NCI-H1436 treated with DMSO at 0.1 percent for 48 hours (cell line): Measurements from ENCODE around the gene DCTN3.
A peak's percentile ranks its signal among the peaks of the same experiment; 100 is the strongest.
"Not testable (repeated sequence)": the region's sequence is repeated elsewhere in the genome, so short reads cannot be mapped to it uniquely, and the experiment has no call there.

ENCODE experiments used
- DNase-seq: peaks from one replicate; lab custom pipeline; 2025; lab: John Stamatoyannopoulos, UW

Gene DCTN3

DNA sequence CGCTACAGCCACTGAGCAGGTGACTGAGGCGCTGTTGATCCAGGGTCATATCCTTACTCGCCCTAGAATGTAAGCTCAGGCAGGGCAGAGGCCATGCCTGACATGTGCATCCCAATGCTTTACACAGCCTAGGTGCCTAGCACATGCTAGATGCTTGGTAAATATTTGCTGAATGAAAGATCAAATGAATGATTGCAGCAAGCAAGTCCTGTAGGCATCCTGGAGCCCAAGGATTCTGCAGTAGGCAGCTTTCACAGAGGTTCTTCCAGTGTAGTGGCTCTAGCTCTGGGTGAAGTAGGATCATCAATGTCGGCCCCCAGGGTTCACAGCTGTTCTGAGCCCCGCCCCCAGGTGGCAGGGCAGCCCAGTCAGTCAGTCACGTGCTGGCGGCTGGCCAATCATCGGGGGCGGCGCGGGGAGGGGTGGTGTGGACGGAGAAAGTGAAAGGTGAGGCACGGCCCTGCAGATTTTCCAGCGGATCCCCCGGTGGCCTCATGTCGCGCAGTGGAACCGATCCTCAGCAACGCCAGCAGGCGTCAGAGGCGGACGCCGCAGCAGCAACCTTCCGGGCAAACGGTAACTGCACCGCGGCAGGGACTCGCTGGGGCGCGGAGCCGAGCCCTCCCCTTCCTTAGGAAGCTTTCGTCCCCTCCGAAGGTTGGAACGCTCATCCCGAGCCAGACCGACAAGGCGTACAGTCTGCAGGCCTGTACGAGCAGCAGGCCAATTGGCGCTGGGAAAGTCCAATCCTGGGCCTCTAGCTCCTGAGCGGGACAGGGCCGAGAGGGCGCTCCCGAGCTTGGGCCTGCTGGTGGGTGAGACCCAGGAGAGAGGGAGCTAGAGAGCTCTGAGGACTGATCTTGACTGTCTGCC, 26.2 kb upstream of the DCTN3 start, which contains the start of gene GALT:
Gene GALT, plus strand, starts transcription at position 465 of the 873 bp plus-strand sequence. Its CDS starts 30 bp downstream, at position 495.
- DNase-seq, result peak; percentile 37

DNA sequence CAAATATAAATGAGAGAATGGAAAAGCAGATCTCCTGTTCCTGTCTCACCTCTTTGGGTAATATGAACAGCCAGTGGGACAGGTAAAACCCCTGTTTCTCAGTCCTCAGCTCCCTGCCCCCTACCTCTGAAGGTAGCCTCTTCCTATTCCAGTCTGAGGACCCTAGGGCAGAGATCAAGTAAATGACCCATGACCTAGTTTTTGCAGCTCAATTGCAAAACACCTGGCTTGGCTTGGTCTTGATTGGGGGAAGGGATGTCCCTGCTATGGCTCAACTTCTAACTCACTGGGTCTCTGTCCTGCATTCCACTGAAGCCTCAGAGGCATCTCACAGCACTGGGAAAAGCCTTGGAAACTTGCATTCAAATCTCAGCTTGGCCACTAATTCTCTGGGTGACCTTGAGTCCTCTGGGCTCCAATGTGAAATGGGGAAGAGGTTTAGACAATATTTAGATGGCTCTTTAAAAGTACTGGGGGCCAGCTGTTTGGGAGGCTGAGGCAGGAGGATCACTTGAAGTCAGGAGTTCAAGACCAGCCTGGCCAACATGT, 24.5 kb upstream of the DCTN3 start:
- no peak for DNase-seq

DNA sequence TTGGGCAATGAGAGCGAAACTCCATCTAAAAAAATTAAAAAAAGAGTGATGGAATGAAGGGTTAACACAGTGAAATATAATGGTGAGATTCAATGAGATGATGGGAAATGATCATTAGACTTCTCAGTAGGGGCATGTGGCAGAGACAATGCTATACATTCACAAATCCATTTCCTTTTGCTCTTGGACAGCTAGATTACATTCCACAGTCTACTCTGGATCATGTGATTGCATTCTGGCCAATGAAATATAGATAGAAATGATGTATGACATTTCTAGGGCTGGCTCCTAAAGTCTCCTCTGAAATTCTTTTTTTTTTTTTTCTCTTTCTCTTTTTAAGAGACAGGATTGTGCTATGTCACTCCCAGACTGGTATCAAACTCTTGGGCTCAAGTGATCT, 22.4 kb upstream of the DCTN3 start:
- no peak for DNase-seq

DNA sequence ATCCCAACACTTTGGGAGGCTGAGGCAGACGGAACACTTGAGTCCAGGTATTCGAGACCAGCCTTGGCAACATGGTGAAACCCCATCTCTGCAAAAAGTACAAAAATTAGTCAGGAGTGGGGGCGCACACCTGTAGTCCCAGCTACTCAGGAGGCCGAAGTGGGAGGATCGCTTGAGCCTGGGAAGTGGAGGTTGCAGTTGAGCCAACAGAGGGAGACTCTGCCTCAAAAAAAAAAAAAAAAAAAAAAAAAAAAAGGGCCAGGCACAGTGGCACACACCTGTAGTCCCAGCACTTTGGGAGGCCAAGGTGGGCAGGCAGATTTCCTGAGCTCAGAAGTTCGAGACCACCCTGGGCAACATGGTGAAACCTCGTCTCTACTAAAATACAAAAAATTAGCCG, 19.0 kb upstream of the DCTN3 start:
- DNase-seq, result not testable (repeated sequence)

DNA sequence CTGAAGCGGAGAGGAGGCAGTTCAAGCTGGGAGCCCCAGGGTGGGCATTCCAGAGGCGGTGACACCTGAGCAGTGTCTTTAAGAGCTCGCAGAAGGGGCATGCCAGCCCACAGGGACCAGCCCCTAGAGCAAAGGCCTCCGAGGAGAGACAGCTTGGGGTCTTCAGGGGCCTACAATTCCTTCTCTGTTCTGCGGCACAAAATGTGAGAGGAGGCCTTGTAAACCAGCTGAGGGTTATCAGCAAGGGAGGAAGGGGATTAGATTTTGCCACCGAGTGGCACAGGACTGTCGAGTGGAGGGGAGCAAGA, 17.8 kb upstream of the DCTN3 start:
- no peak for DNase-seq

DNA sequence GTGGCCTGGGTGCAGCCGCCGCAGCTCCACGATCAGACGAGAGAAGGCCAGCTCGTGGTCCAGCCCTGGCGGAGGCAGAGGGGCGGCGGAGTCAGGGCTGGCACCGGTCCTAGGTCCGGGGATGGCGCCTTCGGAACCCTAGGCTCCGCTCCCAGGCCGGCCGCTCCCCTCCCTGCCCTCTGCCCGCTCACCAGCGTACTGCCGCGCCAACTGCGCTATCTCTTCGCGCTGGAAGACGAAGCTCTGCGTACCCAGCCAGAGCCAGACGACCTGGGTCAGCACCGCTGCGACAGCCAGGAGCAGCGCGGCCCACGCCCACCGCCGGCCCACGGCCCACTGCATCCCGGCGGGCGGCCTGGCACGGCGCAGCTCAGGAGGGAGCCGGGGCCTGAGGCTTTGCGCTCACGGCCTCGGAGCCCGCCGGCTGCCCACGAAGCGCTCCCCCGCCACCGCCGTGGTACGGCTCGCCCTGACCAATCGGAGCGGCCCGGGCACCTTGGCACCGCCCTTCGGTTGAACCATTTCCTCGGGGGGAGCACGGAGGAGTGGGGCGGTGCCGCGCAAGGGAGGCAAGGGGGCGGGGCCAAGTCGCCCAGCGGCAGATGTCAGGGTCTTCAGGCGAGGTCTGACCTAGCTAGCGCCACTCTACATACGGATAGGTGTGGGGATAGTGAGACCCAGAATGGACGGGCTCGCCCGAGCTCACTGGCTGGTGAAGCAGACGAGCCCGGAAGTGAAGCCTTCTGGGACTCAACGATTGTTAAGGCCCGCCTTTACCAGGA, 17.3 kb upstream of the DCTN3 start, which contains the start of gene SIGMAR1:
Gene SIGMAR1, minus strand, starts transcription at position 432 of the 782 bp plus-strand sequence. Its CDS starts 90 bp downstream, at position 342.
- peak; percentile 49 for DNase-seq

DNA sequence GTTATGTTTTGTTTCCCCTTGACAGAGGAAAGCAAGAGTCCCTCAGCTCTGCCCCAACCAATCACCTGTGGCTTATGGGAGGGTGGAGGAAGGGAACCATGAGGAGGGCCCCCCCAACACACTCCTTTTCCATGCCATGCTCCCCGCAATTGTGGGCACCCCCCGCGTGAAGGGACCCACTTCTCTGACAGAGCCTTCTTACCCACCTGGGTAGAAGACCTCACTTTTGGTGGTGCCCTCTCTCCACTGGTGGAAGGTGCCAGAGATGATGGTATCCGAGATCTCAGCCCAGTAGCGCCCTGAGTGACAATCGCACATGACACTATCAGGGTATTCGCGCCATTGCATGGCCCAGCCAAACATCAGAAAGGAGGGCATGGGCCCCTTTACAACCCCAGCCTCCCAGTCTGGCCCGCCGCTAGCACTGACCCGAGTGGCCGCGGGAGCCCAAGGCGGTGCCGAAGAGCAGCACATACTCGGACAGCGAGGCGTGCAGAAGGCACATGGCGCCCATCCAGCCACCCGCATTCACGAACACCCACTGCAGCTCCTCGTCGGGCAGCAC, 16.6 kb upstream of the DCTN3 start:
- no peak for DNase-seq

DNA sequence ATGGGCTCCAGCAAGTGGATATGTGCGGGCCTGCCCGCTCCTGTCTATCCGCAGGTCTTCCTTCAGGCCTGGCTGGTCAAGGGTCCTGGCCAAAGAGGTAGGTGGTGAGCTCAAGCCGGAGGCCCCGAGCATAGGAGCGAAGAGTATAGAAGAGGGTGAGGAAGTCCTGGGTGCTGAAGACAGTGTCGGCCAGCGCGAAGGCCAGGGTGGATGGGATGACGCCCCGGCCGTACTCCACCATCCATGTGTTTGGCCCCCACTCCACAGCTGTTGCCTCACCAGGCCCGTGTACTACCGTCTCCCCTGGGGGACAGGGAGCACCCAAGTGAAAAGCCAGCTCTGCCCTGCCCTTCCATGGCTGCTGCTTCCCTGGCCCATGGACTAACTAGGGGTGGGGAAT, 15.3 kb upstream of the DCTN3 start:
- no peak for DNase-seq

DNA sequence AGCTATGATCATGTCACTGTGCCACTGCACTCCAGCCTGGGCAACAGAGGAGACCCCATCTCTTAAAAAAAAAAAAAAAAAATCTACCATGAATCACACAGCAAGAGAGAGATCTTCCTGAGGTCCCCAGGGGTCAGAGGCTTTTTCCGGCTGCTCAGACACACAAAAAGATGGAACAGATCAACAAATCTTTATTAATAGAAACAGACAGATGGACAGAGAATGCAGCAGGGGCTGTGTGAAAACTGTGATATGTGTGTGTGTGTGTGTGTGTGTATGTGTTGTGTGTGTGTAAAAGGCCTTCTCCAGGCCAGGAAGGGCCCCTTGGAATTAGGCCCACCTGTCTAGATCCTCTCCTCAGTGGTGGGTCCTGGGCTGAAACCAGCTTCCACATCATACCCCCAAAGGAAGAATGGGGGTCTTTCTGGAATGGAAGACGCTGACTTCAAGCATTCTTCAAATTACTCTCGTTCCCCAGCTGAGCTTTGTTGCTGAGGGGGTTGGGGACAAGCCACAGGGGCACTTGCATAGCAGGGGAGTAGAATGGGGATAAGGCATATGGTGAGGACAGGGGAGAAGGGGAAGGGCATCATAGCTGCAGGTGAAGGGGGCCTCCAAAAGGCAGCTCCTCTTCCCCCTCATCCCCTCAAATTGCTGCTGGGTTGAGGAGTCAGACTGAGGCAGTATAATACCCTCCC, 14.4 kb upstream of the DCTN3 start:
- DNase-seq, result no peak

DNA sequence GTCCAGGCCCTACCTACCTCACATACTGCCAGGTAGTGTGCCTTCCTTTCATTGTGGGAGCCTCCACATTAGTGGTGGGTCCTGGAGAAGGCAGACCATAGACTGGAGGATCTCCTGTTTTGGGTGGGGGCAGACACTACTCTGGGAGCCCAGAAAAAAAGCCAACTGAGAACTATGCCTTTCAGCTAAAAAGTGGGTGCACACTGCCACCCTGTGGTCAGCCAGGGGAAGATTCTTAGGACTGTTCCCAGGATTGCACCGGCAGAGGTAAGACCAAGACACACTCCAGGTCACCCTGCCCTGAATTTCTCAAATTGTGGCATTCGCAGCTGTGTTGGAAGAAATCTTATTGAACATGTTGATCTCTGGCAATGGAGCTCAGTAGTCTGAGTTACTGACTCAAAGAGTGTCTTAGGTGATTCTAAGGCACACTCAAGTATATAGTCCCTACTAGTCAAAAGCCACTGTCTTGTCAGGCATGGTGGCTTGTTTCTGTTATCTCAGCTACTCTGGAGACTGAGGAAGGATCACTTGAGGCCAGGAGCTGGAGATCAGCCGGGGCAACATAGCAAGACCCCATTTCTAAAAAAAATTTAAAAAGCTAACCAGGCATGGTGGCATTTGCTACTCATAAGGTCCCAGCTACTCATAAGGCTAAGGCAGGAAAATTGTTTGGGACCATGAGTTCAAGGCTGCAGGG, 13.7 kb upstream of the DCTN3 start:
- peak; percentile 3 for DNase-seq

DNA sequence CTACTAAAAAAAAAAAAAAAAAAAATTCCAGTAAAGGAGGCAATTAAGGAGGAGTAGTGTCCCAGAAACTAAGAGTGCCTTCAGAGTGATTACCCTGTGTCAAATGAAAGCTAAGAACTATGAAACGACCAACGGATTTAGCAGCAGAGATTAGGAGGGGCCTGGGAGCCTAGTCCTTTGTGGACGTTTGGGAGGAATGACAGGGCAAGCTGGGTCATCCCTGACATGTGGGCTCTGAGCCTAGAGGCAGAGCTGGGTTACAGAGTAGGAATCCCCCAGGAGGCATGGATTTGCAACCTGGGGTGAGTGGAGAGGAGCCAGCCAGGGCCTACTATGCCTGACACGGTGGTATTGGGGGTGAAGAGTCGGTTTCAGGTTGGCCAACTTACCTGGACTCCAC, 12.9 kb upstream of the DCTN3 start:
- DNase-seq, result no peak

DNA sequence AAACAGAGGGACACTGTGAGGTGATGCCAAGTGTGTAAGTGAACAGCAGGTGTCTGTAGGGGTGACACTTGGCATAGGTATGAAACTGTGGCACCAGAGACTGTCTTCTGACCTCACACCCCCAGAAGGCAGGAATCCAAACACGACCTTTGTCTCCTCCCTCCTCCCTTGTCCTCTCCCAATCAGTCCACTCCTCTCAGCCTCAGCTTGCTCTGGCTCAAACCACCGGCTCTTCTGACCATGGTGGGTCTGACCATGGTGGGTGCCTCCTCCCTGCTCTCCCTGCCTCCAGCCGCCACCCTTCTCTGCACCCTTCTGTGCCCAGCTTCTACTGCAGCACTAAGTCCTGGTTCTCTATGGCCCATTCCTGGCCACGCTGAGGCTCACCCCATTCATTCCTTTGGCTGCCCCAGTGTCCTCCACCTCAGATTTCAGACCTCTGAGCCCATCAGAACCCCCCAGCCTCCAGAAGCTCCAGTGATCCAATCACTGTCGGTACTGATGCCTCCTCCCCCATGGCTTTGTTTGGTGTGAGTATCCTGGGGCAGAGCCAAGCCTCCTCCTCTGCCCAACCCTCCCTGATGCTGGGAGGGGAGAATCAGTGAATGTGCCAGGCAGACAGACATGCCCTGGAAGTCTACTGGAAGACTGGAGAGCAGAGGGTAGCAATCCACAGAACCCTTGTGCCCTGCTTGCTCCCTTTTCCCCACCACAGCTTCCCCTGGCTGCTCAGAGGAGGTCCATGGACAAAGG, 10.3 kb upstream of the DCTN3 start:
- no peak for DNase-seq

DNA sequence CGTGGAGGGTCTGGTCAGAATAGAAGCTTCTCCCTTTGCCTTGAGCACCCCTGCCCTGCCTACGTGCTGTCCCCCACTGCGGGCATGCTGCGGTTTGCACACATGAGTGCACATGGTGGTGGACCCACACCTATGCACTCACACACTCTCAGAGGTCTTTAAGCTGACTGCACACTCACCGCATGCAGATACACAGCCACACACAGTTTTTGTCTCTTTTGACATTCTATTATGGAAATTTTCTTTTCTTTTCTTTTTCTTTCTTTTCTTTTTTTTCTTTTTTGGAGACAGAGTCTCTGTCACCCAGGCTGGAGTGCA, 9.2 kb upstream of the DCTN3 start:
- DNase-seq, result no peak

DNA sequence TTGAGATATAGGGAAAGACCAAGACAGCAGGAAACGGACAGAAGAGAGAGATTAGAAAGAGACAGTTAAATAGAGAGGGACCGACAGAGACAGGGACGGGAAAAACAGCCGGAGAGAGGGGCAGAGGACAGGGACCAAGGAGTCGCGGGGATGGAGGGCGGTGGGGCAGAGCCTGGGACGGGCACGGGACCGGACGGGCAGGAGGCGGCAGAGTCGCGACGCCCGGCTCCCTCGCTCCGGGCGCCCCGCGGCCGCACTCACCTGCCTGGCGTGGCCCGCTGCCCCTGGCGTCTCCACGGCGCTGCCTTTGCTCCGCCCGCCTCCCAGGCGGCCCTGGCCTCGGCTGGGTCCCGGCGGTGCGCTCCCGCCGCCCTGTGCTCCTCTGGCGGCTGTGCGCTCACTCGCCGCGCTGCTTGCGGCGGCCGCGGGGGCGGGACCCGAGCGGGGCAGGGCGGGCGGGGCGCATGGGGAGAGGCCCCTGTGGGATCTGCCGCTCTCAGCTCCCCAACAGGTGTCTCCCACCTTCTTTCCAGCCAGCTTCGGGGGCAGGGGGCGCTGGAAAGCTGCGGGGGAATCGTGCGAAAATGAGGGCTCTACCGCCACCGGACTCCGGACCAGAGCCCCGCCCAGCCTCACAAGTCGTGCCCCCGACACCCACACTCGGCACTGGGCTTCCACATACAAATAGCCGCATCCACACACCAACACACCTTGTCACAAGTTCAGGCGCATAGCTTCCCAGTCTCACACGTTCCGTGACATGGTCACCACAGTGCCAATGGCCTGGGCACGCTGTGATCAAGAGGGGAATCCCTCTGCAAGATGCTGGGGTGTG, 8.6 kb upstream of the DCTN3 start, which contains the start of gene ARID3C:
Gene ARID3C, minus strand, starts transcription at position 411 of the 835 bp plus-strand sequence. CDS start 1,052 bp downstream, outside the sequence.
- DNase-seq, result no peak

DNA sequence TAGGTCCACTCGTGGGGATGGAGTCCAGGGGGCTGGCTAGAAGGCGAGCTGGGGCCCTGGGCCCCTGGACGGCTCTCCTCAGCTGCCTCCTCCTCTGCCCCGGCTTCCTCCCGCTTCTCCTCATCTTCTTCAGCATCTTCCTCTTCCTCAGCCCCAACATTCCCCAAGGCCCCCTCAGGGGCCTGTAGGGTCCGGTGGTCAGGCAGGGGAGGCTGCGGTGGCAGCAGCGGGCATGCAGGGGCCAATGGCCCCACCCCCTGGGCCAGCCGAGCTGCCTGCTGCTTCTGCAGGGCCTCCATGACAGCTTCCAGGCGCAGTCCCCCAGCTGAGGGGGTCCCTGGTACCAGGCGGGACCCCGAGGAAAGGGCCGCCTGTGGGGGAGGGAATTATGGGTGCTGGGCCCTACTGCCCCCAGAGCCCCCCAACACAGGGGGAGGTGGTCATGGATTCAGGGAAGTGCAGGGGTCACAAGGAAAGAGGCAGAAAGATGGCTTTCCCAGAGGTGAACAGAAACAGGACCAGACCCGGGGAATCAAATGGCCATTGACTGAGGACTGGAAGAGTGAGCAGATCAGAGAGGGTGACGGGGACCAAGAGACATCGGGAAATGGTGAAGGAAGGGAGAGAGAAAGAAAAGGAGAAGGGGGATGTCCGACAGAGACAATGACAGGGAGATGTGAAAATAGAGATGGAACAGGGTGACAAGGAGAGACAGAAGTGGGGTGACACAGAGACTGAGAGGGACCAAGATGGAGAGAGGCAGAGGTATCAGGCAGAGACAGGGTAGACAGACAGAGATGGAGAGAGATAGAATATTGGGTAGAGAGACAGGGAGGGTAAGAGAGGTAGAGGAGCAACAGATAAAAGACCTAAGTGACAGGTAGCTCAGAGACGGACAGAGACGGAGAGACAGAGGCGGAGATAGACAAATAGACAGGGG, 7.7 kb upstream of the DCTN3 start:
- DNase-seq, result no peak

DNA sequence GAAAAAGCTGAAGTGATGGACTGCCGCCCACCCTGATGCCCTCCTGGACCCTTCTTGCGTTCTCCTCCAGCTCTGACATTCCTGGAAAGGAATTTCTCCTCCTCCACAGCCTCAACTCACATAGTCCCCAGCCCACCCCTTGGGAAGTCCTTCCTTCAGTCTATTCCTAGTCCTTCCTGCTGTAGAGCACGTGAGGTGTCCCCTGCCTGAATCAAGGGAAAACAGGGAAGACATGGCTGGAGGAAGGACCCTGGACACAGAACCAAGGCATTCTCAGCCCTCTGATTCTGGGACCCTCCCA, 4.8 kb upstream of the DCTN3 start:
- DNase-seq, result no peak

DNA sequence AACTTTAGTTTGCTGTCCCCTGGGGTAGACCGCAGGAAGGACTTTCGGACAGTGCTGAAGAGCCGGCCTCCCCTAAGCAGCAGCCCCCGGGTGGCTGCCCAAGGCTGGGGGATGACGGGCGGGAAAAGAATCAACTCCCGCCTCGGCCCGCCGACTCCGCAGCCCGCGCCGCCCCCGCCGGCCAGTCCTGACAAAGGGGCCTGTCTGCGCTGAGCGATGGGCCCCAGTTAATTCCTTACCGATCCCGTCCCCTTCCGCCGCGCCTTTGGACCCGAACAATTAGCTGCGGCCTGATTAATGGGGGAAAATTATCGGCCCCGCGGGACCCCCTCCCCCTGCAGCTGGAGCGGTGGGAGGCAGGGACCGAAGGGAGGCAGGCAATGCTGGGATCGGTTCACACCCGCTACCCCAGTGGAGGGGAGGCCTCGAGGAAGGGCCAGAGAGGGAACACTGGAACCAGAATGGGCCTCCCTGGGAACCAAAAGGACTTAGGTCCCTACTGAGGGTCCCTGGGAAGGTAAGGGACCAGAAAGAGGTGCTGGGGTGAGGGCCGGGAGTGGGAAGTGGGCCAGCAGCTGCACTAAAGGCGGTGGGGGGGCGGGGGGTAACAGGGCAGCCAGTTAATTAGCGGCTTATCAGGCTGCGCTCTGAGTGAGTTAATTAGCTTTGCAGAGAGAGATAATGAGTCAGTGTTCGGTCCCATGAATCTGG, 4.3 kb upstream of the DCTN3 start:
- no peak for DNase-seq
